Ascending aorta (tissue), 2 donors: ENCODE measurements around the gene PKD1. TPM values are rescaled to one million over a fixed set of nuclear protein-coding genes. Genes with fewer than 3 reads are reported as not detected.

Experiments used
- DNase-seq, 2 donors: peaks; one replicate each; pipeline ENCODE4 v3.0.0-alpha.2; 2019; ENCODE audit warnings: low spot score in 2 of 2
- H3K27ac ChIP-seq, 2 donors: fragments of 200-600 bp; sonication (generic); one replicate each; pipeline ENCODE4 v1.5.1; 2016 to 2017; ENCODE audit warnings: mild to moderate bottlenecking in 1 of 2
- H3K27me3 ChIP-seq: fragments of 200-600 bp; sonication (generic); one replicate; pipeline ENCODE4 v1.5.1; 2017
- H3K36me3 ChIP-seq, 2 donors: fragments of 200-600 bp; sonication (generic); one replicate each; pipeline ENCODE4 v1.5.1; 2016
- H3K4me1 ChIP-seq, 2 donors: fragments of 200-600 bp; sonication (generic); one replicate each; pipeline ENCODE4 v1.5.1; 2016 to 2017; ENCODE audit warnings: mild to moderate bottlenecking in 1 of 2
- H3K4me3 ChIP-seq, 2 donors: fragments of 200-600 bp; sonication (generic); one replicate each; pipeline ENCODE4 v1.5.1; 2016 to 2017; ENCODE audit warnings: mild to moderate bottlenecking in 1 of 2
- H3K9me3 ChIP-seq, 2 donors: fragments of 200-600 bp; sonication (generic); one replicate each; pipeline ENCODE4 v1.5.1; 2016
- intact Hi-C: fragments of 100-400 bp; cut with DNase I; formaldehyde crosslinking; loops from one replicate; pipeline ENCODE4 v1.15.1; 2023
- total RNA-seq: library from RNA; depleted of rRNA; stranded (reverse); fragments of >200 nt; gene quantifications from one replicate; pipeline ENCODE4 v1.1.0, GENCODE V29; 2016
- TF ChIP-seq, protein P1 (sequence below), 3 experiments: fragments of 200-600 bp in 2 of 3; fragments of 450-650 bp in 1 of 3; sonication (generic) in 2 of 3; IDR thresholded peaks; one replicate each; pipeline ENCODE4 v1.5.1; 2016 to 2019; ENCODE audit warnings: antibody characterized with exemption in 3 of 3, mild to moderate bottlenecking in 1 of 3, moderate library complexity in 1 of 3

Gene PKD1
- total RNA-seq, 1 donor from 2014 or later = 551 TPM

DNA sequence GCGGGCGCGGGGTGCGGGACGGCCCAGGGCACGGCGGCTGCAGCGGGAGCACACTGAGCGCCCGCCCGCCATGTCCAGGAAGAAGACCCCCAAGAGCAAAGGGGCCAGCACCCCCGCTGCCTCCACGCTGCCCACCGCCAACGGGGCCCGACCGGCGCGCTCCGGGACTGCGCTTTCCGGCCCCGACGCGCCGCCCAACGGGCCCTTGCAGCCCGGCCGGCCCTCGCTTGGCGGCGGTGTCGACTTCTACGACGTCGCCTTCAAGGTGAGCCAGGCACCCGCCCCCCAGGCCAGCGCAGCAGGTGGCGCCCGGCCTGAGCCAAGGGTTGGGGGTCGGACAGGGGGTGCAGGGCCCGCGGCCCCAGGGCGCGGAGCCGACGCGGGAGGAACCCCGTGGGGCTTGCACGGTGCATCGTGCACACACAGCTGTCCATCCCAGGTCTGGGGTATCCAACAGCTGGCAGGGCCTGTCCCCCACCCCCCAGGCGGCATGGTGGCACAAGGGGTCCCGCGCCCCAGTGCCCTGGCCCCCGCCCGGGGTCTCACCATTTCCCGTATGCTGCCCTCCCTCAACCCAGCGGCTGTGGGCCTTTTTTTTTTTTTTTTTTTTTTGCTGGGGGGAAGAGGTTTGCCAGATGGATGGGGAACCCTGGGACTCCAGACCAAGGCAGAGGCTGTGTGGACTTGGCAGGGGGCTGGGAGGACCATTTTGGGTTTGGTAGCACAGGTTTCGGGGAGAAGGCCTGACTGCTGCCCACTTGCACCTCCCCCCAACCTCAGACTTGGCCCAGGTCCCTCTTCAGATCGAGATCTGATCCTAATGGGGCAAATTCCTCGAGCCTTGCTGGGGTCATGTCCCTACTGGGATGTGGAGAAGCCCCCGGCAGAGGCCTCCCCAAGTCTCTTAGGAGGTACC lies 13.3 kb upstream of the PKD1 start:
- intact Hi-C loops = no loop called here
- no peak for DNase-seq
- Histone ChIP-seq H3K27me3 (no peaks in the 10 kb centered on the region), H3K36me3 (peaks cover 0 to 6% of the 10 kb centered on the region in 2 donors), H3K4me1 (peaks cover 18 to 45% of the 10 kb centered on the region in 2 donors), H3K27ac (no peak overlapping the region), H3K4me3 (peak overlapping the region; percentile 53 to 77), H3K9me3 (no peaks in the 10 kb centered on the region)
- TF ChIP-seq, protein P1, sequence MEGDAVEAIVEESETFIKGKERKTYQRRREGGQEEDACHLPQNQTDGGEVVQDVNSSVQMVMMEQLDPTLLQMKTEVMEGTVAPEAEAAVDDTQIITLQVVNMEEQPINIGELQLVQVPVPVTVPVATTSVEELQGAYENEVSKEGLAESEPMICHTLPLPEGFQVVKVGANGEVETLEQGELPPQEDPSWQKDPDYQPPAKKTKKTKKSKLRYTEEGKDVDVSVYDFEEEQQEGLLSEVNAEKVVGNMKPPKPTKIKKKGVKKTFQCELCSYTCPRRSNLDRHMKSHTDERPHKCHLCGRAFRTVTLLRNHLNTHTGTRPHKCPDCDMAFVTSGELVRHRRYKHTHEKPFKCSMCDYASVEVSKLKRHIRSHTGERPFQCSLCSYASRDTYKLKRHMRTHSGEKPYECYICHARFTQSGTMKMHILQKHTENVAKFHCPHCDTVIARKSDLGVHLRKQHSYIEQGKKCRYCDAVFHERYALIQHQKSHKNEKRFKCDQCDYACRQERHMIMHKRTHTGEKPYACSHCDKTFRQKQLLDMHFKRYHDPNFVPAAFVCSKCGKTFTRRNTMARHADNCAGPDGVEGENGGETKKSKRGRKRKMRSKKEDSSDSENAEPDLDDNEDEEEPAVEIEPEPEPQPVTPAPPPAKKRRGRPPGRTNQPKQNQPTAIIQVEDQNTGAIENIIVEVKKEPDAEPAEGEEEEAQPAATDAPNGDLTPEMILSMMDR (IDR thresholded peaks at IDR 0.05) = no peak

DNA sequence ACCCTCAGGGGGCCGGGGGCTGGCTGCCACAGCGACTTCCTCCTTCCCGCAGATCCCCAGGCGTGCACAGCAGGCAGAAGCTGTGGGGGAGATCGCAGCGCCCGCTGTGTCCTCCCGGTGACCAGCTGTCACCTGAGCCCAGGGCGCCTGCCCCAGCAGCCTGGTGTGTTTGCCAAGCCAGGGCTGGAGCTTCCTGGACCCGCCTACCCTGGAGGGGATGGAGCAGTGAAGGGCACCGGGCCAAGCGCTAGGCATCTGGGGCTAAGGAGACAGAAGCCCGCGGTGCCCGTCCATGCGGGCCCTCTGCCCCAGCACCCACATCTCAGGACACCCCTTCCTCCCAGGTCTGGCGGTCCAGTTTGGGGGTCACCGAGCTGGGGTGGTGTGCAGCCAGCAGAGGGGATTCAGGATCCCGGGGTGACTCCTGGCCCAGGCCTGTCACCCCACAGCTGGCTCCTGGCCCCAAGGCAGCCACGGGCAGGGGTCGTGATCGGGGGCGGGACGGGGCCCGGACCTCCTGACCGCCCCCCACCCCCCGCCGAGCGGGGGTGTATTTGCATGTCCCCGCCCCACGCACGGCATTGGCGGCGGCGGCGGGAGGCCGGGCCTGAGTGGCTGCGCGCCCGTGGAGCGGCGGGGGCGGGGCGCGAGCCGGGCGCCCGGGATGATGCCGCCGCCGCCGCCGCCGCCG lies 12.4 kb upstream of the PKD1 start, which contains the start of gene RAB26:
Gene RAB26 (plus strand): TSS at position 645 of the 691 bp plus-strand sequence. CDS start 159 bp downstream, outside the sequence.
- intact Hi-C loops = no loop called here
- Histone ChIP-seq H3K36me3 (peaks cover 0 to 6% of the 10 kb centered on the region in 2 donors), H3K27me3 (no peaks in the 10 kb centered on the region), H3K9me3 (no peaks in the 10 kb centered on the region), H3K4me1 (peaks cover 12 to 38% of the 10 kb centered on the region in 2 donors), H3K27ac (peak within 1 kb of the TSS in 1 of 2 donors; percentile 55), H3K4me3 (peak within 1 kb of the TSS; percentile 53 to 77)
- peak in 1 of 2 donors; percentile 87 for DNase-seq
- TF ChIP-seq, protein P1 (IDR thresholded peaks at IDR 0.05) = no peak

DNA sequence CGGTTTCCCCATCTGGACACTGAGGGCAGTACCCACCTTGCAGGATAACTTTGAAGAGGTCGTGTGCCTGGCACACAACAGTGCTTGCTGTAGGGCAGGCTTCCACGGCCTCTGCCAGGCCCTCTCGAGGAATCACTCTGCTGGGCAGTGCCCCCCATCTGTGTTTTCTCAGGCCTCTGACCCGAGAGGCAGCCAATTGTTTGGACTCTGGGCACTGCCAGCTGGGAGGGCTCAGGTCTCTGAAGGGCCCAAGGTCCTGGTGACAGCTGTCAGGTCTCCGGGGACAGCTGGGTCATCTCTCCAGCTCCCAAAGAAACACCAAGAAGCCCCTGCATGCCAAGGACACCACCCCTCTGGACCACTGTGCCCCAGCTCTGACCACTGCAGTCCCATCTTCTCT lies 11.7 kb upstream of the PKD1 start:
- no peak for DNase-seq
- Histone ChIP-seq H3K4me1 (peaks cover 6 to 30% of the 10 kb centered on the region in 2 donors), H3K9me3 (no peaks in the 10 kb centered on the region), H3K27me3 (no peaks in the 10 kb centered on the region), H3K27ac (peak overlapping the region in 1 of 2 donors; percentile 55), H3K4me3 (no peak overlapping the region), H3K36me3 (peaks cover 0 to 6% of the 10 kb centered on the region in 2 donors)
- intact Hi-C loops = no loop called here
- TF ChIP-seq, protein P1 (IDR thresholded peaks at IDR 0.05) = no peak

DNA sequence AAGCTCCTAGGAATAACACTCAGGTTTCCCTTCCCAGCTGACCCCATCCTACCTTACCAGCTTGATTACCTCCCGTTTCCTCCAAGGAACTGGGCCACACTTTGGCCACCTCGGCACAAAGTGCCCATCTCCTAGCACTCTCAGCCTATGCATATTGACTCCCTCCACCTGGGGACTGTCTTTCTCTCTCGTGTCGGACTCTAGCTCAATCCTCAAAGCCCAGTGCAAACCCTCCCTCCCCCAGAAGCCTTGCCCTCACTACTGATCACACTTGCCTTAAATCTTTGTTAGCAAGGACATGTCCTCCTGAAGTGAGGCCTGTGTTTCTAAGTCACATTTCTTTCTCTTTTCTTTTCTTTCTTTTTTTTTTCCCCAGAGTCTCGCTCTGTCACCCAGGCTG lies 10.1 kb upstream of the PKD1 start:
- no peak for DNase-seq
- intact Hi-C loops = no loop called here
- TF ChIP-seq, protein P1 (IDR thresholded peaks at IDR 0.05) = no peak
- Histone ChIP-seq H3K4me3 (no peak overlapping the region), H3K4me1 (peaks cover 6 to 16% of the 10 kb centered on the region in 2 donors), H3K27ac (no peak overlapping the region), H3K9me3 (no peaks in the 10 kb centered on the region), H3K36me3 (no peaks in the 10 kb centered on the region), H3K27me3 (no peaks in the 10 kb centered on the region)

DNA sequence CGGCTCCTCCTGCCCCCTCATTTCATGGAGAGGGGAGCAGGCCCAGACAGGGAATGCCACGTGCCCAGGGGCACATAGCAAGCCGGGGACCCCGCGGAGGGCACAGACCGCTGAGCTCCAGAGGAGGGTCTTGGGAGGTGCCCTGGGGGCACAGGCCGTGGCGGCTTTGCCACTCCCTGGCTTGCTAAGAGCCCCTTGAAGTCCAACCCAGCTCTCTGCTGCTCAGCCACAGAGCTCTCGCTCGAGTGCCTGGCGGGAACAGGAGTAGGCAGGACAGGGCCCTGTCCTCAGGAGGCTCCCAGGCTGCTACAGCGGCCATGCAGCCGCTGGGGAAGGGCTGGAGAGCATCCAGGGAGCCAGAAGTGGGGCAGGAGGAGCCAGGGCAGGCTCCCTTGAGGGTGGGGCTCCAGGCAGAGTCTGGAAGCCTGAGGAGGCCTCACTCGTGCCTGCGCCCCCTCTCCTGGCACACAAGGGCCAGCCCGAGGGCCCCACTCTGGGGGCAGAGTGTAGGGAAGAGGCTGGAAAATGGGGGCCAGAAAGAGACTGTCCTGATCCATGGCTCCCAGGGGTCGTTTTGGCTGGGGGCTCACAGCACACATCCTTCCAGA lies 8.3 kb upstream of the PKD1 start:
- H3K36me3 ChIP-seq = no peaks in the 10 kb centered on the region
- TF ChIP-seq, protein P1 (IDR thresholded peaks at IDR 0.05) = no peak
- no peak overlapping the region for H3K4me3 ChIP-seq
- peaks cover 4 to 7% of the 10 kb centered on the region in 2 donors for H3K4me1 ChIP-seq
- no peak overlapping the region for H3K27ac ChIP-seq
- no peak for DNase-seq
- no peaks in the 10 kb centered on the region for H3K27me3 ChIP-seq
- no peaks in the 10 kb centered on the region for H3K9me3 ChIP-seq
- intact Hi-C loops = no loop called here
